Ammon's horn (tissue), 1 donor: ENCODE results near the gene ELOVL3.

Experiments used
- DNase-seq: peaks from one replicate; pipeline ENCODE4 v3.0.0-alpha.2; 2016; ENCODE audit warnings: low spot score

The ELOVL3 gene

DNA sequence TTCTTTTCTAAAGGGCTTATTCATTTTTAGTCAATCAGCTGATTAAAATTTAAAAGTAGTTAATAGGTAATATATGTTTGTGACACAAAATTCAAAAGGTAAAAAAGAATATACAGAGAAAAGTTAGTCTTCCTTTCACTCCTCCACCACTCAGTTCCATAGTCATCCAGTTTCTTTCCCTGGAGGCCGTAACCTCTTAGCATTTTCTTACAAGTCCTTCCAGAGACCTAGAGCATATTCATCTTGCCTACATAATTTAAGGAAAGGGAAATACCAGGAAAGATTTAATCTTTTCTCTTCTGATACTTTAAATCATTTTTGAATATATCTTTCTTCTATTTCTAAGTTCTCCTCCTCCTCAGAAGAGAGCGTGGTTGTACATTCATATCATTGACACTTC, 29.3 kb downstream of the ELOVL3 start:
- DNase-seq: no peak

GRCh38 chr10:102261196-102261595, 35.1 kb downstream of the ELOVL3 start:
- DNase-seq: no peak

DNA sequence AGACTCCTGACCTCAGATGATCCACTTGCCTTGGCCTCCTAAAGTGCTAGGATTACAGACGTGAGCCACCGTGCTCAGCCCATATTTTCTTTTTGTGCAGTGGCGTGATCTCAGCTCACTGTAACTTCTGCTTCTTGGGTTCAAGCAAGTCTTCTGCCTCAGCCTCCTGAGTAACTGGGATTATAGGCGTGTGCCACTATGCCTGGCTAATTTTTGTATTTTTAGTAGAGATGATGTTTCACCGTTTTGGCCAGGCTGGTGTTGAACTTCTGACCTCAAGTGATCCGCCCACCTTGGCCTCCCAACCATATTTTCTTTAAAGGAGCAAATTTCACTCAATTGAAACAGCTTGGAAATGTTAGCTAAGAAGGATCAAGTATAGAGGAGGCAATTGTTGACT, 35.7 kb downstream of the ELOVL3 start:
- DNase-seq: no peak

GRCh38 chr10:102262744-102263370, 36.8 kb downstream of the ELOVL3 start:
- DNase-seq: no peak

DNA sequence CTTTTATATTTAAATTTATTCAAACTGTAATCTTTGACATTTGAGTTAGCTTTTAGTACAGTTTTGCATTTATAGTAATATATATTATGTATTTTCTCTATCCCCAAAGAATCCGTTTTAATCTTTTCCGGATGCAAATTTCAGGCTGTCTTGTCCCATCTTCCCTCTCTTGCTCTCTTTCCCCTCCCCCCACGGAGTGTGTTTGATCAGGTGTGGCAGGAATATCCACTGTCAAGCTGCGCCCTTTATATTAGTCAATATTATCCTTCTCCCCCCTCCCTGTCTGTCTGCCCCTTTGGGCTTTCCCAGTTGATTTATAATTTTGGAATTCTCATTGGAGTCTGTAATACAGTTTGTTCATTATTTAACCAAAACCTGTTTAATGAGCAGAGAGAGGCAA, 38.3 kb downstream of the ELOVL3 start:
- no peak for DNase-seq

- DNase-seq: no peak
Measured at GRCh38 chr10:102266670-102267069, 40.6 kb downstream of the ELOVL3 start.

GRCh38 chr10:102267748-102268147, 41.6 kb downstream of the ELOVL3 start:
- DNase-seq: no peak

- DNase-seq: no peak
Measured at GRCh38 chr10:102268375-102268888, 42.3 kb downstream of the ELOVL3 start.

GRCh38 chr10:102269017-102269416, 42.9 kb downstream of the ELOVL3 start:
- DNase-seq: no peak

GRCh38 chr10:102274062-102274461, 48.0 kb downstream of the ELOVL3 start:
- DNase-seq: peak; percentile 2

- no peak for DNase-seq
Measured at GRCh38 chr10:102275343-102275742, 49.2 kb downstream of the ELOVL3 start.

GRCh38 chr10:102279104-102279503, 53.0 kb downstream of the ELOVL3 start:
- DNase-seq: no peak
